NCI-H1436 (cell line): ENCODE results near the gene TESK2.
A peak's percentile ranks its signal among the peaks of the same experiment; 100 is the strongest.
"Not testable (repeated sequence)": the region's sequence is repeated elsewhere in the genome, so short reads cannot be mapped to it uniquely, and the experiment has no call there.

ENCODE experiments used
- DNase-seq: peaks from one replicate; lab custom pipeline; 2025; lab: John Stamatoyannopoulos, UW

TESK2 gene

GRCh38 chr1:45490626-45491486 is at the start of gene TESK2:
TSS of gene TESK2 (minus strand) at chr1:45491163. CDS start at chr1:45457785, 33,378 bp downstream.
- DNase-seq = peak; percentile 99

GRCh38 chr1:45536886-45537285 is 45.9 kb upstream of the TESK2 start:
- no peak for DNase-seq

GRCh38 chr1:45535988-45536766 is 45.2 kb upstream of the TESK2 start:
- DNase-seq = no peak

- DNase-seq = no peak
Observed at GRCh38 chr1:45531873-45532272, 40.9 kb upstream of the TESK2 start.

GRCh38 chr1:45530632-45531135 is 39.7 kb upstream of the TESK2 start:
- no peak for DNase-seq

GRCh38 chr1:45526135-45526644 is 35.2 kb upstream of the TESK2 start:
- DNase-seq = no peak

- DNase-seq = not testable (repeated sequence)
Observed at GRCh38 chr1:45523975-45524374, 33.0 kb upstream of the TESK2 start.

GRCh38 chr1:45523516-45523915 is 32.6 kb upstream of the TESK2 start:
- not testable (repeated sequence) for DNase-seq

- DNase-seq = no peak
Observed at GRCh38 chr1:45522324-45523104, 31.6 kb upstream of the TESK2 start.

- DNase-seq = peak; percentile 95
Observed at GRCh38 chr1:45521413-45522323, 30.7 kb upstream of the TESK2 start, which contains the start of gene PRDX1. TSS of gene PRDX1 (minus strand) at chr1:45521884. CDS start at chr1:45519043, 2,841 bp downstream.

GRCh38 chr1:45519774-45520173 is 28.8 kb upstream of the TESK2 start:
- DNase-seq = not testable (repeated sequence)

GRCh38 chr1:45518910-45519309 is 27.9 kb upstream of the TESK2 start:
- no peak for DNase-seq

- DNase-seq = not testable (repeated sequence)
Observed at GRCh38 chr1:45518366-45518765, 27.4 kb upstream of the TESK2 start.

- DNase-seq = no peak
Observed at GRCh38 chr1:45516465-45516864, 25.5 kb upstream of the TESK2 start.

- DNase-seq = no peak
Observed at GRCh38 chr1:45516036-45516435, 25.1 kb upstream of the TESK2 start.

GRCh38 chr1:45513532-45514260 is 22.7 kb upstream of the TESK2 start:
- DNase-seq = not testable (repeated sequence)

GRCh38 chr1:45512641-45513054 is 21.7 kb upstream of the TESK2 start:
- peak; percentile 33 for DNase-seq

- no peak for DNase-seq
Observed at GRCh38 chr1:45510972-45511527, 20.1 kb upstream of the TESK2 start.
